ENCODE results near the gene SMS.

SMS gene

GRCh38 chrX:21940356-21940829, at the start of gene SMS:
Gene SMS, plus strand, starts transcription at chrX:21940709. Its CDS starts 116 bp downstream, at chrX:21940825.
- peak; percentile 68 for DNase-seq (ENCODE audit: low spot score)

- peak; percentile 2 for DNase-seq (ENCODE audit: low spot score)
These were observed 35.2 kb upstream of the SMS start for GRCh38 chrX:21905313-21905712.

GRCh38 chrX:21905953-21906352, 34.6 kb upstream of the SMS start:
- no peak for DNase-seq (ENCODE audit: low spot score)

GRCh38 chrX:21907260-21907659, 33.2 kb upstream of the SMS start:
- DNase-seq (ENCODE audit: low spot score), result no peak

GRCh38 chrX:21911481-21911880, 29.0 kb upstream of the SMS start:
- DNase-seq (ENCODE audit: low spot score), result no peak

- no peak for DNase-seq (ENCODE audit: low spot score)
These were observed 28.3 kb upstream of the SMS start for GRCh38 chrX:21912220-21912619.

- DNase-seq (ENCODE audit: low spot score), result no peak
These were observed 27.5 kb upstream of the SMS start for GRCh38 chrX:21912989-21913388.

- DNase-seq (ENCODE audit: low spot score), result no peak
These were observed 14.4 kb upstream of the SMS start for GRCh38 chrX:21926116-21926515.

GRCh38 chrX:21926527-21927278, 13.8 kb upstream of the SMS start:
- no peak for DNase-seq (ENCODE audit: low spot score)

GRCh38 chrX:21929209-21929608, 11.3 kb upstream of the SMS start:
- no peak for DNase-seq (ENCODE audit: low spot score)

- no peak for DNase-seq (ENCODE audit: low spot score)
These were observed 9.5 kb upstream of the SMS start for GRCh38 chrX:21930986-21931385.

- no peak for DNase-seq (ENCODE audit: low spot score)
These were observed 8.1 kb upstream of the SMS start for GRCh38 chrX:21932292-21933002.

- no peak for DNase-seq (ENCODE audit: low spot score)
These were observed 7.4 kb upstream of the SMS start for GRCh38 chrX:21933077-21933476.

- no peak for DNase-seq (ENCODE audit: low spot score)
These were observed 6.1 kb upstream of the SMS start for GRCh38 chrX:21934414-21934813.

- DNase-seq (ENCODE audit: low spot score), result no peak
These were observed 603 bp upstream of the SMS start for GRCh38 chrX:21939906-21940305.

- DNase-seq (ENCODE audit: low spot score), result no peak
These were observed 3.1 kb downstream of the SMS start for GRCh38 chrX:21943460-21944135.

- DNase-seq (ENCODE audit: low spot score), result no peak
These were observed 3.7 kb downstream of the SMS start for GRCh38 chrX:21944136-21944615.

GRCh38 chrX:21946925-21947641, 6.6 kb downstream of the SMS start:
- DNase-seq (ENCODE audit: low spot score), result no peak

GRCh38 chrX:21947671-21948070, 7.2 kb downstream of the SMS start:
- DNase-seq (ENCODE audit: low spot score), result no peak

GRCh38 chrX:21948897-21949578, 8.5 kb downstream of the SMS start:
- DNase-seq (ENCODE audit: low spot score), result no peak

- DNase-seq (ENCODE audit: low spot score), result no peak
These were observed 9.2 kb downstream of the SMS start for GRCh38 chrX:21949689-21950088.

All from putamen (tissue), 1 donor.